ENCODE data around the gene SNX6.

- TF ChIP-seq YY1 (IDR thresholded peaks at IDR 0.05; ENCODE audit: low read depth) (no peak), TAF1 (IDR thresholded peaks at IDR 0.05; ENCODE audit: low read depth) (no peak), RAD21 (IDR thresholded peaks at IDR 0.05; ENCODE audit: low read depth) (no peak), EP300 (IDR thresholded peaks at IDR 0.05; ENCODE audit: borderline replicate concordance) (no peak), REST (IDR thresholded peaks at IDR 0.05; ENCODE audit: low read depth) (no peak), USF1 (IDR thresholded peaks at IDR 0.05) (no peak), CREB1 (IDR thresholded peaks at IDR 0.05; ENCODE audit: low read depth) (no peak), EGR1 (IDR thresholded peaks at IDR 0.05) (no peak), CEBPB (IDR thresholded peaks at IDR 0.05) (no peak)
- TF ChIP-seq, protein P1, sequence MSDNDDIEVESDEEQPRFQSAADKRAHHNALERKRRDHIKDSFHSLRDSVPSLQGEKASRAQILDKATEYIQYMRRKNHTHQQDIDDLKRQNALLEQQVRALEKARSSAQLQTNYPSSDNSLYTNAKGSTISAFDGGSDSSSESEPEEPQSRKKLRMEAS (IDR thresholded peaks at IDR 0.05), result no peak
Observed at GRCh38 chr14:34633742-34634141, 3.8 kb upstream of the SNX6 start.

Data from Ishikawa (cell line).